HG03280 (cell line): Measurements from ENCODE around the gene TMEM236.

ENCODE experiments used
- ATAC-seq: cut with Tn5 transposase; IDR thresholded peaks from one replicate; pipeline ENCODE4 v1.9.1; 2021; ENCODE audit warnings: mild to moderate bottlenecking, moderate library complexity; ENCODE audit not compliant: unreplicated experiment

Gene TMEM236

GRCh38 chr10:17819836-17820235 lies 67.8 kb downstream of the TMEM236 start:
- ATAC-seq: no peak

GRCh38 chr10:17820943-17821342 lies 68.9 kb downstream of the TMEM236 start:
- ATAC-seq: no peak

GRCh38 chr10:17821893-17822292 lies 69.9 kb downstream of the TMEM236 start:
- no peak for ATAC-seq

- no peak for ATAC-seq
Measured at GRCh38 chr10:17831341-17831740, 79.3 kb downstream of the TMEM236 start.

GRCh38 chr10:17831896-17832295 lies 79.9 kb downstream of the TMEM236 start:
- no peak for ATAC-seq

GRCh38 chr10:17833656-17834055 lies 81.7 kb downstream of the TMEM236 start:
- no peak for ATAC-seq

GRCh38 chr10:17835688-17836087 lies 83.7 kb downstream of the TMEM236 start:
- ATAC-seq: no peak

GRCh38 chr10:17836942-17837341 lies 84.9 kb downstream of the TMEM236 start:
- ATAC-seq: no peak

GRCh38 chr10:17838080-17838648 lies 86.2 kb downstream of the TMEM236 start:
- ATAC-seq: no peak

- ATAC-seq: no peak
Measured at GRCh38 chr10:17841050-17841449, 89.0 kb downstream of the TMEM236 start.

GRCh38 chr10:17842641-17843040 lies 90.6 kb downstream of the TMEM236 start:
- no peak for ATAC-seq

GRCh38 chr10:17847585-17848296 lies 95.7 kb downstream of the TMEM236 start:
- ATAC-seq: no peak

GRCh38 chr10:17848646-17849045 lies 96.6 kb downstream of the TMEM236 start:
- ATAC-seq: no peak
